ENCODE data around the gene FOXP1.

DNA sequence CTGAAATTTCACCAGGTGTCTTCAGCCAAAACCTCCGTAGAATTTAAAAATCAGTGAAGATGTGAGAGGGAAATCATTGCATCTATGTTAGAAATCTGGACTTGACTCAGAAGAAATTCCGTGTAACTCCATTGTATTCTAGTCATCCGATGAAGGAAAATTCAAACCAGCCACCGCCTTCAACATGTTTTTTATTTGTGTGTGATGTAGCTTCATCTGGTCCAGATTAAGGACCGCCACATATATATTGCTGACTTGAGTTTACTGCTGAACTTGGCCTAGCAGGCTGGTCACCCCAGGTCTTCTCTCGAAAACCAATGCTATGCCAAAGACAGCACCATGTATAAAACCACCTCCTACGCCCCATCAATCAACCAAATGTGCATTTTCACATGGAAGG is 120.9 kb downstream of the FOXP1 start:
- TF ChIP-seq CTCF (IDR thresholded peaks at IDR 0.05; ENCODE audit: poor library complexity) (no peak), EZH2phosphoT487 (IDR thresholded peaks at IDR 0.05; ENCODE audit: low read depth, severe bottlenecking, unreplicated experiment) (no peak)
